IMR-90 (cell line): Measurements from ENCODE around the gene MED12L. TPM values are rescaled to one million over a fixed set of nuclear protein-coding genes. Genes with fewer than 3 reads are reported as not detected.

Source experiments
- ATAC-seq: fragments of 200-7000 bp; cut with Tn5 transposase; 2 replicates; pipeline ENCODE4 v1.9.1; 2020; ENCODE audit warnings: low read depth, mild to moderate bottlenecking, moderate library complexity
- BruUV-seq: library from RNA; stranded (reverse); fragments of 400-500 nt; replicated peaks from 2 replicates; lab custom pipeline; 2021; lab: Mats Ljungman, UMichigan
- CTCF ChIA-PET: fragments of 300-600 bp; formaldehyde crosslinking; extraction: SDS; loops from one replicate; lab custom pipeline; 2021; ENCODE audit warnings: antibody characterized with exemption; lab: Yijun Ruan, JAX
- POLR2A ChIA-PET: fragments of 300-600 bp; sonication (Branson Sonifier 250); formaldehyde crosslinking; loops from one replicate; lab custom pipeline; 2022; ENCODE audit warnings: antibody characterized with exemption; ENCODE audit not compliant: unreplicated experiment; lab: Charles Lee
- DNase-seq: peaks from one replicate; pipeline ENCODE4 v3.0.0; 2013
- H2AFZ ChIP-seq: replicated peaks from 2 replicates; pipeline ENCODE3; 2013; ENCODE audit warnings: low read length, mild to moderate bottlenecking; ENCODE audit not compliant: poor library complexity
- H2AK5ac ChIP-seq: 2 replicates; pipeline ENCODE4 v1.6.1; 2013; ENCODE audit warnings: low read depth, low read length, inconsistent platforms
- H2AK9ac ChIP-seq: replicated peaks from 2 replicates; pipeline ENCODE3; 2013; ENCODE audit warnings: mild to moderate bottlenecking, low read depth, low read length, moderate library complexity; ENCODE audit not compliant: poor library complexity
- H2BK120ac ChIP-seq: 2 replicates; pipeline ENCODE4 v1.6.1; 2013; ENCODE audit warnings: low read depth, low read length, inconsistent platforms
- H2BK15ac ChIP-seq: 3 replicates; pipeline ENCODE4 v1.6.1; 2013; ENCODE audit warnings: low read depth, low read length, inconsistent platforms
- H2BK20ac ChIP-seq: 2 replicates; pipeline ENCODE4 v1.6.1; 2013; ENCODE audit warnings: low read depth, mild to moderate bottlenecking, inconsistent platforms, low read length, moderate library complexity
- H2BK5ac ChIP-seq: 2 replicates; pipeline ENCODE4 v1.6.1; 2013; ENCODE audit warnings: mild to moderate bottlenecking, low read depth, low read length, inconsistent platforms; ENCODE audit not compliant: poor library complexity, severe bottlenecking
- H3K14ac ChIP-seq: replicated peaks from 2 replicates; pipeline ENCODE4 v1.6.1; 2013; ENCODE audit warnings: low read depth, low read length, inconsistent platforms
- H3K18ac ChIP-seq: 2 replicates; pipeline ENCODE4 v1.6.1; 2013; ENCODE audit warnings: low read depth, low read length, control low read depth
- H3K23ac ChIP-seq: 2 replicates; pipeline ENCODE4 v1.6.1; 2013; ENCODE audit warnings: low read depth, low read length, inconsistent platforms
- H3K27ac ChIP-seq: 2 replicates; pipeline ENCODE4 v1.5.1; 2013; ENCODE audit warnings: mild to moderate bottlenecking, control low read depth, low read length; ENCODE audit not compliant: insufficient read depth
- H3K27me3 ChIP-seq: 2 replicates; pipeline ENCODE4 v1.6.1; 2013; ENCODE audit warnings: low read length; ENCODE audit not compliant: control insufficient read depth, insufficient read depth
- H3K36me3 ChIP-seq: 2 replicates; pipeline ENCODE4 v1.6.1; 2013; ENCODE audit warnings: low read length, mixed read lengths; ENCODE audit not compliant: control insufficient read depth, insufficient read depth
- H3K4ac ChIP-seq: 2 replicates; pipeline ENCODE4 v1.6.1; 2013; ENCODE audit warnings: low read depth, low read length, inconsistent platforms
- H3K4me1 ChIP-seq: 2 replicates; pipeline ENCODE4 v1.6.1; 2013; ENCODE audit warnings: low read length, mixed read lengths; ENCODE audit not compliant: control insufficient read depth, insufficient read depth
- H3K4me2 ChIP-seq: 2 replicates; pipeline ENCODE4 v1.6.1; 2013; ENCODE audit warnings: low read depth, mild to moderate bottlenecking, control low read depth, low read length, moderate library complexity
- H3K4me3 ChIP-seq: 2 replicates; pipeline ENCODE4 v1.5.1; 2013; ENCODE audit warnings: low read depth, mild to moderate bottlenecking, control low read depth, low read length, moderate library complexity; ENCODE audit not compliant: insufficient read depth
- H3K56ac ChIP-seq: 2 replicates; pipeline ENCODE4 v1.6.1; 2013; ENCODE audit warnings: low read length, inconsistent platforms; ENCODE audit not compliant: insufficient read depth; ENCODE audit errors: extremely low read depth
- H3K79me1 ChIP-seq, 2 experiments: 2 replicates each; pipeline ENCODE4 v1.6.1; 2013; ENCODE audit warnings: low read length in 2 of 2, inconsistent platforms in 1 of 2, low read depth in 1 of 2
- H3K9ac ChIP-seq: 2 replicates; pipeline ENCODE4 v1.6.1; 2013; ENCODE audit warnings: low read depth, low read length, control low read depth
- H3K9me1 ChIP-seq: 2 replicates; pipeline ENCODE4 v1.6.1; 2013; ENCODE audit warnings: low read length, inconsistent platforms; ENCODE audit not compliant: insufficient read depth
- H3K9me3 ChIP-seq: 2 replicates; pipeline ENCODE4 v1.6.1; 2013; ENCODE audit warnings: low read length; ENCODE audit not compliant: control insufficient read depth, insufficient read depth
- H4K20me1 ChIP-seq: 2 replicates; pipeline ENCODE4 v1.6.1; 2013; ENCODE audit warnings: low read length, inconsistent platforms; ENCODE audit not compliant: insufficient read depth
- H4K5ac ChIP-seq: 2 replicates; pipeline ENCODE4 v1.6.1; 2013; ENCODE audit warnings: mild to moderate bottlenecking, low read depth, low read length, control low read depth
- H4K8ac ChIP-seq, 2 experiments: 2 replicates each; pipeline ENCODE4 v1.6.1; 2013; ENCODE audit warnings: low read depth in 2 of 2, low read length in 2 of 2, control low read depth in 1 of 2, inconsistent platforms in 1 of 2
- H4K91ac ChIP-seq: 2 replicates; pipeline ENCODE4 v1.6.1; 2013; ENCODE audit warnings: low read depth, low read length, inconsistent platforms; ENCODE audit not compliant: insufficient read depth
- CHD1 ChIP-seq: IDR thresholded peaks from 2 replicates; pipeline ENCODE4 v1.6.1; 2012; ENCODE audit warnings: low read depth, low read length, improper control_type of control experiment
- WGBS, 2 experiments: methylation state at CpG; one replicate each; pipeline versions ENCODE4 v1.1.5 to v1.1.7; 2013; ENCODE audit warnings: missing lambda C conversion rate in 2 of 2; ENCODE audit not compliant: insufficient read length in 1 of 2; ENCODE audit errors: extremely low coverage in 2 of 2; 5-methylcytosine and 5-hydroxymethylcytosine counted together
- dilution Hi-C: fragments of 300-500 bp; cut with HindIII; formaldehyde crosslinking; loops from one replicate; pipeline ENCODE4 v1.14.3; 2018; ENCODE audit warnings: low sequenced_read_pairs; ENCODE audit not compliant: unreplicated experiment
- in situ Hi-C: fragments of 300-500 bp; cut with MboI; formaldehyde crosslinking; loops from 3 replicates; pipeline ENCODE4 v1.14.3; 2019; ENCODE audit warnings: low sequenced_read_pairs, inconsistent platforms, mixed read lengths
- intact Hi-C: fragments of 100-400 bp; cut with micrococcal nuclease; formaldehyde crosslinking; loops from 2 replicates; pipeline ENCODE4 v1.10.0; 2022
- polyA plus RNA-seq, 3 experiments: library from polyadenylated mRNA; depleted of rRNA; stranded (reverse); fragments of >200 nt; gene quantifications; 2 replicates each; pipeline ENCODE4 v1.2.3, GENCODE V29; 2012; ENCODE audit warnings: low replicate concordance in 1 of 3
- total RNA-seq: library from RNA; depleted of rRNA; stranded (reverse); fragments of >200 nt; gene quantifications from 2 replicates; pipeline ENCODE4 v1.2.3, GENCODE V29; 2012

Gene MED12L
- total and polyA plus RNA-seq, 2 of the 4 experiments (the other 2 are of a cell fraction) = 0.05 to 0.18 TPM

GRCh38 chr3:151328298-151328995 is 243.0 kb downstream of the MED12L start:
- H3K79me1 ChIP-seq = no peaks in the 10 kb centered on the region
- no peaks in the 10 kb centered on the region for H4K20me1 ChIP-seq
- no peak for TF ChIP-seq CHD1
- H2AFZ ChIP-seq = no peak overlapping the region
- peaks cover 2% of the 10 kb centered on the region; the same call in 1 of the 2 replicates for H3K4me1 ChIP-seq
- H3K9ac ChIP-seq = no peak overlapping the region
- intact Hi-C loops (no loop called here), dilution Hi-C loops (no loop called here), in situ Hi-C loops (no loop called here)
- H3K4me3 ChIP-seq = no peak overlapping the region
- no peak for ATAC-seq
- WGBS, 2 experiments = 62% methylated on average over 3 of the region's 10 CpGs; no CpG with 5 or more reads in 1 of the 2 experiments
- no peaks in the 10 kb centered on the region for H3K9me1 ChIP-seq
- no TSS peak for BruUV-seq
- H3K56ac ChIP-seq = no peak overlapping the region
- no peak overlapping the region for H3K23ac ChIP-seq
- no peak overlapping the region for H4K91ac ChIP-seq
- H3K27me3 ChIP-seq = no peaks in the 10 kb centered on the region
- no peak overlapping the region for H4K5ac ChIP-seq
- no peak overlapping the region for H3K18ac ChIP-seq
- no peaks in the 10 kb centered on the region for H3K9me3 ChIP-seq
- ChIA-PET POLR2A (no interaction called here), CTCF (interaction anchor here (0.7 to 1.5 kb wide), 5 partner anchors 10 to 48 kb away, joined by 3 to 8 read pairs (median 4); partner anchors contain the start of gene GPR87)
- H2BK120ac ChIP-seq = no peak overlapping the region
- H2BK20ac ChIP-seq = peak overlapping the region; percentile 29; the same call in 1 of the 2 replicates
- no peaks in the 10 kb centered on the region for H3K36me3 ChIP-seq
- H3K4ac ChIP-seq = no peak overlapping the region
- H3K14ac ChIP-seq = no peak overlapping the region
- H3K27ac ChIP-seq = no peak overlapping the region
- DNase-seq = no peak
- no peak overlapping the region for H2AK5ac ChIP-seq
- no peak overlapping the region for H2BK5ac ChIP-seq
- no peak overlapping the region for H2AK9ac ChIP-seq
- no peak overlapping the region for H3K4me2 ChIP-seq
- no peak overlapping the region for H2BK15ac ChIP-seq
- H4K8ac ChIP-seq = no peak overlapping the region
